K562 (cell line): ENCODE measurements around the gene HECW1. TPM values are rescaled to one million over a fixed set of nuclear protein-coding genes. Genes with fewer than 3 reads are reported as not detected.

Experiments used
- ATAC-seq: fragments of 200-7000 bp; cut with Tn5 transposase; 3 replicates; pipeline ENCODE4 v1.9.1; 2020; ENCODE audit warnings: moderate library complexity
- BruUV-seq: library from RNA; stranded (reverse); fragments of 400-500 nt; replicated peaks from 2 replicates; lab custom pipeline; 2021; lab: Mats Ljungman, UMichigan
- CTCF ChIA-PET: fragments of 300-600 bp; formaldehyde crosslinking; extraction: SDS; loops from one replicate; lab custom pipeline; 2021; ENCODE audit warnings: low intra/inter-chr PET ratio; lab: Yijun Ruan, JAX
- POLR2A ChIA-PET: fragments of 300-600, 350-650 bp; sonication (Branson Sonifier 250); formaldehyde crosslinking; extraction: SDS; loops from one replicate; lab custom pipeline; 2021; ENCODE audit warnings: antibody characterized with exemption, inconsistent platforms; lab: Yijun Ruan, JAX
- DNase-seq, 4 experiments: peaks; one replicate each; pipeline versions ENCODE4 v3.0.0 to v3.0.0-alpha.2; 2011 to 2018; ENCODE audit warnings: low spot score in 3 of 4, mixed read lengths in 3 of 4; ENCODE audit errors: extremely low read depth in 1 of 4
- FAIRE-seq: peaks from 2 replicates; lab custom pipeline; 2011; peaks lifted over from hg19 to GRCh38; lab: Jason Lieb, UNC
- H2AFZ ChIP-seq: 2 replicates; pipeline ENCODE4 v1.6.0; 2011; ENCODE audit warnings: low read depth, low read length, control low read depth, inconsistent platforms
- H3K27ac ChIP-seq: fragments of 200-600 bp; 3 replicates; pipeline ENCODE4 v1.8.0; 2011; ENCODE audit warnings: low read depth, mild to moderate bottlenecking, control low read depth, inconsistent platforms, low read length, moderate library complexity, mixed read lengths; ENCODE audit errors: extremely low read depth
- H3K27me3 ChIP-seq, 2 experiments: fragments of 300-600 bp in 1 of 2; 2 replicates in 1 of 2; 3 replicates in 1 of 2; pipeline versions ENCODE4 v1.6.0 to v1.8.0; 2011; ENCODE audit warnings: inconsistent platforms in 2 of 2, low read length in 2 of 2, mild to moderate bottlenecking in 1 of 2, mixed read lengths in 1 of 2, moderate library complexity in 1 of 2; ENCODE audit not compliant: control insufficient read depth in 2 of 2, insufficient read depth in 2 of 2
- H3K36me3 ChIP-seq: fragments of 300-600 bp; 3 replicates; pipeline ENCODE4 v1.8.0; 2011; ENCODE audit warnings: mild to moderate bottlenecking, low read length, inconsistent platforms; ENCODE audit not compliant: control insufficient read depth, insufficient read depth
- H3K4me1 ChIP-seq, 2 experiments: fragments of 200-600 bp in 1 of 2; replicated peaks in 1 of 2; 2 replicates in 1 of 2; 3 replicates in 1 of 2; pipeline versions ENCODE4 v1.5.1 to v1.8.0; 2011; ENCODE audit warnings: inconsistent platforms in 2 of 2, low read length in 2 of 2, mild to moderate bottlenecking in 1 of 2, mixed read lengths in 1 of 2, moderate library complexity in 1 of 2; ENCODE audit not compliant: control insufficient read depth in 2 of 2, insufficient read depth in 2 of 2
- H3K4me2 ChIP-seq: 2 replicates; pipeline ENCODE4 v1.6.1; 2011; ENCODE audit warnings: low read length, control low read depth, inconsistent platforms, mixed read lengths; ENCODE audit not compliant: insufficient read depth
- H3K4me3 ChIP-seq: fragments of 200-600 bp; sonication (generic), shearing (Covaris generic); 2 replicates; pipeline ENCODE4 v1.5.1; 2016; ENCODE audit warnings: control low read depth, inconsistent platforms
- H3K79me2 ChIP-seq: fragments of 200-600 bp; 3 replicates; pipeline ENCODE4 v1.8.0; 2011; ENCODE audit warnings: low read length, inconsistent platforms; ENCODE audit not compliant: control insufficient read depth, insufficient read depth
- H3K9ac ChIP-seq, 2 experiments: 2 replicates each; pipeline versions ENCODE4 v1.6.0 to v1.6.1; 2011; ENCODE audit warnings: low read depth in 2 of 2, low read length in 2 of 2, control low read depth in 1 of 2, inconsistent platforms in 1 of 2, mild to moderate bottlenecking in 1 of 2, mixed read lengths in 1 of 2; ENCODE audit not compliant: insufficient read depth in 1 of 2
- H3K9me1 ChIP-seq: one replicate; pipeline ENCODE4 v1.6.0; 2011; ENCODE audit warnings: inconsistent platforms, mild to moderate bottlenecking, low read length, moderate library complexity; ENCODE audit not compliant: control insufficient read depth, insufficient read depth
- H3K9me3 ChIP-seq: replicated peaks from 2 replicates; pipeline ENCODE4 v1.5.1; 2011; ENCODE audit warnings: low read depth, low read length, inconsistent platforms; ENCODE audit not compliant: control insufficient read depth, insufficient read depth
- H4K20me1 ChIP-seq: replicated peaks from 2 replicates; pipeline ENCODE4 v1.6.1; 2011; ENCODE audit warnings: low read length, inconsistent platforms, mixed read lengths; ENCODE audit not compliant: control insufficient read depth, insufficient read depth
- BRF2 ChIP-seq: IDR thresholded peaks from 3 replicates; pipeline ENCODE4 v1.6.1; 2011; ENCODE audit warnings: borderline replicate concordance, mild to moderate bottlenecking; ENCODE audit not compliant: insufficient read length, insufficient read depth
- CBX8 ChIP-seq: fragments of 200-600 bp; sonication (generic); IDR thresholded peaks from 2 replicates; pipeline ENCODE4 v1.6.1; 2012; ENCODE audit warnings: borderline replicate concordance, mixed run types, low read depth, mild to moderate bottlenecking, moderate library complexity, mixed read lengths, low read length, control low read depth, inconsistent platforms; ENCODE audit not compliant: poor library complexity, severe bottlenecking; ENCODE audit errors: extremely low read depth
- CHCHD3 ChIP-seq: fragments of 250-450 bp; sonication (Bioruptor Pico); IDR thresholded peaks from 2 replicates; pipeline ENCODE4 v2.1.2; 2022; ENCODE audit warnings: mild to moderate bottlenecking
- ETV5 ChIP-seq: sonication (generic); formaldehyde crosslinking; IDR thresholded peaks from 2 replicates; pipeline ENCODE4 v1.4.0; 2020; ENCODE audit warnings: low read depth, mild to moderate bottlenecking, missing genetic modification reagents
- HMG20A ChIP-seq: fragments of 450-650 bp; formaldehyde crosslinking; conservative IDR thresholded peaks from 2 replicates; pipeline ENCODE4 v1.4.0; 2020; ENCODE audit warnings: mild to moderate bottlenecking, mixed read lengths
- NFYB ChIP-seq: IDR thresholded peaks from 2 replicates; pipeline ENCODE4 v1.6.1; 2011; ENCODE audit warnings: mild to moderate bottlenecking, moderate library complexity; ENCODE audit not compliant: insufficient read length; ENCODE audit errors: extremely low read depth
- SREBF2 ChIP-seq: sonication (generic); formaldehyde crosslinking; IDR thresholded peaks from 2 replicates; pipeline ENCODE4 v1.4.0; 2020; ENCODE audit warnings: mild to moderate bottlenecking, missing genetic modification reagents
- SRSF3 ChIP-seq: fragments of 200-400 bp; formaldehyde crosslinking; IDR thresholded peaks from 2 replicates; pipeline ENCODE4 v1.6.1; 2016; ENCODE audit warnings: mild to moderate bottlenecking, low read length, moderate library complexity; ENCODE audit not compliant: insufficient read depth
- TFE3 ChIP-seq: fragments of 450-650 bp; formaldehyde crosslinking; IDR thresholded peaks from 2 replicates; pipeline ENCODE4 v1.4.0; 2020; ENCODE audit warnings: mild to moderate bottlenecking, mixed read lengths
- VEZF1 ChIP-seq: fragments of 200-800 bp; sonication (Bioruptor generic); IDR thresholded peaks from 2 replicates; pipeline ENCODE4 v1.6.1; 2017; ENCODE audit warnings: missing genetic modification characterization, missing compliant biosample characterization
- ZBTB7A ChIP-seq: IDR thresholded peaks from 2 replicates; pipeline ENCODE4 v1.6.1; 2011; ENCODE audit warnings: low read depth, mild to moderate bottlenecking, low read length, moderate library complexity, borderline replicate concordance; ENCODE audit not compliant: control insufficient read depth
- ZC3H11A ChIP-seq: IDR thresholded peaks from 2 replicates; pipeline ENCODE4 v1.6.1; 2012; ENCODE audit warnings: low read depth, low read length, improper control_type of control experiment
- ZFP30 ChIP-seq: fragments of 250-450 bp; sonication (Bioruptor Pico); IDR thresholded peaks from 2 replicates; pipeline ENCODE4 v1.8.0; 2022; ENCODE audit warnings: moderate library complexity, mild to moderate bottlenecking, inconsistent platforms, borderline replicate concordance
- ZNF124 ChIP-seq: sonication (generic); formaldehyde crosslinking; IDR thresholded peaks from 2 replicates; pipeline ENCODE4 v1.8.1; 2022; ENCODE audit warnings: missing genetic modification reagents
- ZNF197 ChIP-seq: fragments of 200-800 bp; sonication (Bioruptor generic); IDR thresholded peaks from 2 replicates; pipeline ENCODE4 v1.6.1; 2016; ENCODE audit warnings: low read depth, missing genetic modification characterization, missing compliant biosample characterization
- ZNF324 ChIP-seq: fragments of 250-450 bp; sonication (Bioruptor Pico); IDR thresholded peaks from 2 replicates; pipeline ENCODE4 v1.4.0; 2020; ENCODE audit warnings: mild to moderate bottlenecking
- ZNF830 ChIP-seq: fragments of 250-450 bp; sonication (Bioruptor Pico); IDR thresholded peaks from 2 replicates; pipeline ENCODE4 v1.5.0; 2021; ENCODE audit warnings: mild to moderate bottlenecking
- in situ Hi-C: fragments of 300-500 bp; cut with MboI; formaldehyde crosslinking; loops from 4 replicates; pipeline ENCODE4 v1.15.0; 2018; ENCODE audit warnings: inconsistent platforms, mixed read lengths
- intact Hi-C: fragments of 100-400 bp; cut with micrococcal nuclease; formaldehyde crosslinking; loops from 2 replicates; pipeline ENCODE4 v1.14.2; 2022
- polyA plus RNA-seq, 8 experiments: library from polyadenylated mRNA; depleted of rRNA in 4 of 8; stranded (reverse) in 5 of 8; unstranded in 3 of 8; fragments of >200 nt; fragmentation: Nextera tagmentation in 2 of 8; fragmentation: Illumina TruSeq in 1 of 8; extraction: Ambion mirVana in 2 of 8; extraction: Trizol in 1 of 8; gene quantifications; 2 replicates each; pipeline versions ENCODE4 v1.2.1 to v1.2.3, GENCODE V29; 2011 to 2014; ENCODE audit warnings: inconsistent platforms in 1 of 8, missing spikeins in 1 of 8
- total RNA-seq, 7 experiments: library from RNA; depleted of rRNA in 6 of 7; stranded (reverse); fragments of >200 nt in 6 of 7; fragmentation: Illumina TruSeq in 2 of 7; extraction: Trizol in 2 of 7; gene quantifications; 2 replicates each; pipeline versions ENCODE4 v1.2.1 to v1.2.3, GENCODE V29; 2011 to 2021; ENCODE audit warnings: low replicate concordance in 1 of 7

HECW1 gene
- total and polyA plus RNA-seq, 9 of the 15 experiments (the other 6 are each of a cell fraction or from before 2014, with no cell fraction given): 0.07 to 0.31 (median 0.13) TPM; not detected in 4

GRCh38 chr7:43589133-43589478 lies 476.7 kb downstream of the HECW1 start:
- Histone ChIP-seq H3K4me2 (no peak overlapping the region), H3K9me3 (no peaks in the 10 kb centered on the region), H3K27ac (no peak overlapping the region), H3K4me3 (no peak overlapping the region), H3K4me1 (peaks cover 4 to 10% of the 10 kb centered on the region in 2 experiments; a peak in 3 of 5 replicates), H4K20me1 (0 out of 2 replicates have a peak, but pooled peaks cover 4% of the 10 kb centered on the region), H3K27me3 (no peaks in the 10 kb centered on the region), H3K36me3 (no peaks in the 10 kb centered on the region), H3K9ac (no peak overlapping the region), H3K79me2 (peaks cover 72% of the 10 kb centered on the region), H2AFZ (no peak overlapping the region), H3K9me1 (no peaks in the 10 kb centered on the region)
- FAIRE-seq (no peak), ATAC-seq (no peak), DNase-seq (no peak)
- in situ Hi-C loops: loop anchor here (10.0 kb wide), 1 partner anchor 246 kb away; no protein-coding TSS in a partner anchor
- intact Hi-C loops: loop anchor here (10.0 kb wide), 1 partner anchor 366 kb away; no protein-coding TSS in a partner anchor
- POLR2A ChIA-PET: no interaction called here
- CTCF ChIA-PET: no interaction called here
- BruUV-seq: no TSS peak
- no peak for TF ChIP-seq ZC3H11A
- TF ChIP-seq ZNF324 (CRISPR knock-in tag): no peak
- no peak for TF ChIP-seq CBX8
- TF ChIP-seq ZNF197 (CRISPR knock-in tag): no peak
- TF ChIP-seq ZFP30: no peak
- TF ChIP-seq ZBTB7A: no peak
- TF ChIP-seq SRSF3: no peak
- no peak for TF ChIP-seq HMG20A
- TF ChIP-seq BRF2: no peak
- TF ChIP-seq CHCHD3 (CRISPR knock-in tag): no peak
- TF ChIP-seq TFE3 (CRISPR knock-in tag): no peak
- no peak for TF ChIP-seq VEZF1
- no peak for TF ChIP-seq ZNF124 (CRISPR knock-in tag)
- no peak for TF ChIP-seq ETV5
- no peak for TF ChIP-seq ZNF830 (CRISPR knock-in tag)
- no peak for TF ChIP-seq SREBF2
- TF ChIP-seq NFYB: no peak
